ENCODE results near the gene PKP1. TPM values are rescaled to one million over a fixed set of nuclear protein-coding genes. Genes with fewer than 3 reads are reported as not detected.

The PKP1 gene
- total RNA-seq, 8 experiments from 2014 or later: 0.21 to 1.8 (median 0.51) TPM; not detected in 2

GRCh38 chr1:201363467-201363866 lies 80.2 kb downstream of the PKP1 start:
- ATAC-seq (replicated peaks in 6 of 8): no peak
- no peak overlapping the region for H3K27ac ChIP-seq
- in situ Hi-C loops (cut with MboI; ENCODE audit: low pct_unique_long_range_greater_than_20kb in 2 of 9, low sequenced_read_pairs in 9 of 9, unreplicated experiment in 9 of 9): loop anchor here in 4 of 9 experiments (25.0 kb wide), 1 partner anchor 101 kb away; no protein-coding TSS in a partner anchor
- WGBS, 10 experiments: 60 to 100% (median 86%) methylated on average over 1 to 7 of the region's 8 CpGs; no CpG with 5 or more reads in 2 of the 10 experiments
- H3K4me1 ChIP-seq (replicated peaks in 1 of 2): peaks cover 0 to 12% of the 10 kb centered on the region in 2 donors
- no peak overlapping the region for H3K4me3 ChIP-seq

- Histone ChIP-seq H3K27ac (no peak overlapping the region), H3K4me1 (replicated peaks in 1 of 2) (peaks cover 0 to 2% of the 10 kb centered on the region in 2 donors), H3K4me3 (no peak overlapping the region)
- ATAC-seq (replicated peaks in 6 of 8): no peak
- in situ Hi-C loops (cut with MboI; ENCODE audit: low pct_unique_long_range_greater_than_20kb in 2 of 9, low sequenced_read_pairs in 9 of 9, unreplicated experiment in 9 of 9): loop anchor here in 4 of 9 experiments (25.0 kb wide), 1 partner anchor 102 kb away; no protein-coding TSS in a partner anchor
- WGBS, 10 experiments: 39 to 76% (median 50%) methylated on average over 1 to 6 of the region's 6 CpGs; no CpG with 5 or more reads in 5 of the 10 experiments
These were observed 81.5 kb downstream of the PKP1 start for GRCh38 chr1:201364808-201365105.

GRCh38 chr1:201365251-201365650 lies 81.9 kb downstream of the PKP1 start:
- no peak for ATAC-seq (replicated peaks in 6 of 8)
- 64 to 100% (median 86%) methylated on average over 2 to 10 of the region's 11 CpGs; no CpG with 5 or more reads in 4 of the 10 experiments for WGBS, 10 experiments
- in situ Hi-C loops (cut with MboI; ENCODE audit: low pct_unique_long_range_greater_than_20kb in 2 of 9, low sequenced_read_pairs in 9 of 9, unreplicated experiment in 9 of 9): loop anchor here in 4 of 9 experiments (25.0 kb wide), 1 partner anchor 103 kb away; no protein-coding TSS in a partner anchor
- Histone ChIP-seq H3K27ac (no peak overlapping the region), H3K4me3 (no peak overlapping the region), H3K4me1 (replicated peaks in 1 of 2) (no peaks in the 10 kb centered on the region)

- Histone ChIP-seq H3K4me3 (no peak overlapping the region), H3K27ac (no peak overlapping the region), H3K4me1 (replicated peaks in 1 of 2) (no peaks in the 10 kb centered on the region)
- in situ Hi-C loops (cut with MboI; ENCODE audit: low pct_unique_long_range_greater_than_20kb in 2 of 9, low sequenced_read_pairs in 9 of 9, unreplicated experiment in 9 of 9): loop anchor here in 4 of 9 experiments (25.0 kb wide), 1 partner anchor 104 kb away; no protein-coding TSS in a partner anchor
- WGBS, 10 experiments: 8 to 92% (median 40%) methylated on average over 1 to 3 of the region's 7 CpGs; no CpG with 5 or more reads in 3 of the 10 experiments
- no peak for ATAC-seq (replicated peaks in 6 of 8)
These were observed 83.4 kb downstream of the PKP1 start for GRCh38 chr1:201366696-201367095.

GRCh38 chr1:201369209-201369608 lies 85.9 kb downstream of the PKP1 start:
- Histone ChIP-seq H3K27ac (no peak overlapping the region), H3K4me1 (replicated peaks in 1 of 2) (peaks cover 3 to 4% of the 10 kb centered on the region in 2 donors), H3K4me3 (no peak overlapping the region)
- ATAC-seq (replicated peaks in 6 of 8): peak in 5 of 8 experiments; percentile 42 to 65 (median 54)
- in situ Hi-C loops (cut with MboI; ENCODE audit: low pct_unique_long_range_greater_than_20kb in 2 of 9, low sequenced_read_pairs in 9 of 9, unreplicated experiment in 9 of 9): loop anchor here in 4 of 9 experiments (25.0 kb wide), 1 partner anchor 107 kb away; no protein-coding TSS in a partner anchor
- WGBS, 10 experiments: 80 to 100% (median 87%) methylated on average over 1 to 5 of the region's 6 CpGs; no CpG with 5 or more reads in 5 of the 10 experiments

- no peak overlapping the region for H3K27ac ChIP-seq
- WGBS, 10 experiments: 0 to 83% (median 41%) methylated on average over 1 to 3 of the region's 3 CpGs; no CpG with 5 or more reads in 3 of the 10 experiments
- in situ Hi-C loops (cut with MboI; ENCODE audit: low pct_unique_long_range_greater_than_20kb in 2 of 9, low sequenced_read_pairs in 9 of 9, unreplicated experiment in 9 of 9): loop anchor here in 4 of 9 experiments (25.0 kb wide), 1 partner anchor 108 kb away; no protein-coding TSS in a partner anchor
- no peak overlapping the region for H3K4me3 ChIP-seq
- ATAC-seq (replicated peaks in 6 of 8): no peak
- peaks cover 8 to 17% of the 10 kb centered on the region in 2 donors for H3K4me1 ChIP-seq (replicated peaks in 1 of 2)
These were observed 87.2 kb downstream of the PKP1 start for GRCh38 chr1:201370500-201370899.

GRCh38 chr1:201371276-201371675 lies 88.0 kb downstream of the PKP1 start:
- Histone ChIP-seq H3K4me1 (replicated peaks in 1 of 2) (peaks cover 8 to 17% of the 10 kb centered on the region in 2 donors), H3K27ac (no peak overlapping the region), H3K4me3 (no peak overlapping the region)
- in situ Hi-C loops (cut with MboI; ENCODE audit: low pct_unique_long_range_greater_than_20kb in 2 of 9, low sequenced_read_pairs in 9 of 9, unreplicated experiment in 9 of 9): loop anchor here in 4 of 9 experiments (25.0 kb wide), 1 partner anchor 109 kb away; no protein-coding TSS in a partner anchor
- 19 to 93% (median 67%) methylated on average over 1 to 8 of the region's 9 CpGs; no CpG with 5 or more reads in 1 of the 10 experiments for whole genome bisulfite sequencing, 10 experiments
- no peak for ATAC-seq (replicated peaks in 6 of 8)

GRCh38 chr1:201371792-201372191 lies 88.5 kb downstream of the PKP1 start:
- no peak for ATAC-seq (replicated peaks in 6 of 8)
- in situ Hi-C loops (cut with MboI; ENCODE audit: low pct_unique_long_range_greater_than_20kb in 2 of 9, low sequenced_read_pairs in 9 of 9, unreplicated experiment in 9 of 9): loop anchor here in 4 of 9 experiments (25.0 kb wide), 1 partner anchor 109 kb away; no protein-coding TSS in a partner anchor
- H3K27ac ChIP-seq: no peak overlapping the region
- WGBS, 10 experiments: 40 to 81% (median 68%) methylated on average over 1 to 6 of the region's 6 CpGs; no CpG with 5 or more reads in 3 of the 10 experiments
- H3K4me3 ChIP-seq: no peak overlapping the region
- H3K4me1 ChIP-seq (replicated peaks in 1 of 2): peaks cover 8 to 17% of the 10 kb centered on the region in 2 donors

GRCh38 chr1:201374364-201374763 lies 91.1 kb downstream of the PKP1 start:
- peak overlapping the region in 1 of 2 donors; percentile 33 for H3K27ac ChIP-seq
- H3K4me1 ChIP-seq (replicated peaks in 1 of 2): peaks cover 8 to 17% of the 10 kb centered on the region in 2 donors
- peak in 5 of 8 experiments; percentile 16 to 69 (median 46) for ATAC-seq (replicated peaks in 6 of 8)
- 0 to 70% (median 53%) methylated on average over 1 to 6 of the region's 7 CpGs; no CpG with 5 or more reads in 1 of the 10 experiments for WGBS, 10 experiments
- H3K4me3 ChIP-seq: no peak overlapping the region
- in situ Hi-C loops (cut with MboI; ENCODE audit: low pct_unique_long_range_greater_than_20kb in 2 of 9, low sequenced_read_pairs in 9 of 9, unreplicated experiment in 9 of 9): loop anchor here in 4 of 9 experiments (25.0 kb wide), 1 partner anchor 112 kb away; no protein-coding TSS in a partner anchor

GRCh38 chr1:201375169-201375568 lies 91.9 kb downstream of the PKP1 start:
- Histone ChIP-seq H3K27ac (no peak overlapping the region), H3K4me3 (no peak overlapping the region), H3K4me1 (replicated peaks in 1 of 2) (peaks cover 8 to 17% of the 10 kb centered on the region in 2 donors)

GRCh38 chr1:201376107-201376463 lies 92.8 kb downstream of the PKP1 start:
- 18 to 66% (median 60%) methylated on average over 1 to 4 of the region's 4 CpGs; no CpG with 5 or more reads in 3 of the 10 experiments for WGBS, 10 experiments
- Histone ChIP-seq H3K4me3 (no peak overlapping the region), H3K27ac (no peak overlapping the region), H3K4me1 (replicated peaks in 1 of 2) (peaks cover 8 to 17% of the 10 kb centered on the region in 2 donors)
- ATAC-seq (replicated peaks in 6 of 8): no peak
- in situ Hi-C loops (cut with MboI; ENCODE audit: low pct_unique_long_range_greater_than_20kb in 2 of 9, low sequenced_read_pairs in 9 of 9, unreplicated experiment in 9 of 9): no loop called here

More at GRCh38 chr1:201375169-201375568, 91.9 kb downstream of the PKP1 start:
- in situ Hi-C loops (cut with MboI; ENCODE audit: low pct_unique_long_range_greater_than_20kb in 2 of 9, low sequenced_read_pairs in 9 of 9, unreplicated experiment in 9 of 9): no loop called here
- WGBS, 10 experiments: 60 to 100% (median 81%) methylated on average over 1 to 4 of the region's 4 CpGs; no CpG with 5 or more reads in 5 of the 10 experiments
- peak in 7 of 8 experiments; percentile 8 to 50 (median 27) for ATAC-seq (replicated peaks in 6 of 8)

GRCh38 chr1:201376464-201377374 lies 93.4 kb downstream of the PKP1 start:
- H3K27ac ChIP-seq: no peak overlapping the region
- WGBS, 10 experiments: 30 to 71% (median 52%) methylated on average over 1 to 8 of the region's 11 CpGs; no CpG with 5 or more reads in 4 of the 10 experiments

More at GRCh38 chr1:201376464-201377374, 93.4 kb downstream of the PKP1 start:
- in situ Hi-C loops (cut with MboI; ENCODE audit: low pct_unique_long_range_greater_than_20kb in 2 of 9, low sequenced_read_pairs in 9 of 9, unreplicated experiment in 9 of 9): no loop called here
- ATAC-seq (replicated peaks in 6 of 8): peak; percentile 26 to 83 (median 55)
- H3K4me3 ChIP-seq: no peak overlapping the region
- H3K4me1 ChIP-seq (replicated peaks in 1 of 2): peaks cover 8 to 17% of the 10 kb centered on the region in 2 donors
